GM10248 (cell line): ENCODE data around the gene SETDB1.

Experiments
- CTCF ChIA-PET: fragments of 300-600 bp; sonication (Branson Sonifier 250); formaldehyde crosslinking; extraction: SDS; loops from one replicate; lab custom pipeline; 2021; ENCODE audit warnings: antibody characterized with exemption; lab: Yijun Ruan, JAX
- POLR2A ChIA-PET: fragments of 350-650 bp; sonication (Branson Sonifier 250); formaldehyde crosslinking; extraction: SDS; loops from one replicate; lab custom pipeline; 2020; ENCODE audit warnings: antibody characterized with exemption; lab: Yijun Ruan, JAX
- DNase-seq: peaks from one replicate; pipeline ENCODE4 v3.0.0; 2012; ENCODE audit errors: extremely low spot score
- TF ChIP-seq, protein P1 (sequence below): IDR thresholded peaks from 2 replicates; pipeline ENCODE4 v1.5.1; 2012; ENCODE audit warnings: mild to moderate bottlenecking, low read depth; ENCODE audit errors: extremely low read depth, missing control alignments, control extremely low read depth

The SETDB1 gene

DNA sequence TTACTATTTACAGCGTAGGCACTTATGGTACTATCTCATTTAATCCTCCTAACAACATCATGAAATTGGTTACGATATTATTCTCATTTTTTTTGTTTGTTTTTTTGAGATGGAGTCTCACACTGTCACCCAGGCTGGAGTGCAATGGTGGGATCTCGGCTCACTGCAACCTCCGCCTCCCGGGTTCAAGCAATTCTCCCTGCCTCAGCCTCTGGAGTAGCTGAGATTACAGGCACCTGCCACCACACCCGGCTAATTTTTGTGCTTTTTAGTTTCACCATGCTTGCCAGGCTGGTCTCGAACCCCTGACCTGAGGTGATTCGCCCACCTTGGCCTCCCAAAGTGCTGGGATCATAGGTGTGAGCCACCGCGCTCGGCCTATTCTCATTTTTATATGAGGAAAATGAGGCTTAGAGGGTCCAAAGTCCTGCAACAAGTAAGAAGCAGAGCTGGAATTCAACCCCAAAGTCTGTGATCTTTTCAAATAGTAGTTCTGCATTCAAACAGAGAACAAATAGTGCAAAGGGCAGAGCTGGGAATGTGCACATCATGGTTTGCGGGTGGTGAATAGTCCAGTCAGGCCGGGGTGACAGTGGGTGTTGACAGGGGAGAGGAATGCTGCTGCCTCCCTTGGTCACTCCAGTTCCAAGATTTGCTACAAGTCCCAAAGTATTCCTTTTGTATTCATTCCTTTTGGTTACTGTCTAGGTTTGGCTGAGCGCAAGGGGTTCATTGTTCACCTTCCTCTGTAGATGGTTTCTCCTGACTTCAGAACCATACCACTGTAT is 86.7 kb downstream of the SETDB1 start:
- POLR2A ChIA-PET: no interaction called here

DNA sequence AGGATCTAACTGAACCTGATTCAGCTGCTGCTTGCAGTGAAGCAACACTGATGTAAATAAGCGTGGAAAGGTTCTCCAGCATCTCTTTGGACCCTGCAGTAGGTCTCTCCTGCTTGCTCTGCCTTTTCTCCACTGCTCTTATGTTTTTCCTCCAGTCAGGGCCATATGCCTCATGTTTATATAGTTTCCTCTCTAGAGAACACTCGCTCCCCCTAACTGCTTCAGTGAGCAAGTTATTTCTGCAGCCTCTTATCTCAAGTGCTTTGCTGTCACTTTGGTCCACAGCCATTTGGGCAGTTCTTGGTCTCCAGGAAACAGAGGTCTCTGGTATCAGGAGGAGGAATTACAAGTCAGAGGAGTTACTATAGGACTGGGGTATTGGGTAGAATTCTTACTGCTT is 87.4 kb downstream of the SETDB1 start:
- CTCF ChIA-PET: interaction anchor here (1.4 kb wide), 1 partner anchor 30 kb away, joined by 4 read pairs; no protein-coding TSS in a partner anchor
- POLR2A ChIA-PET: no interaction called here
- TF ChIP-seq, protein P1, sequence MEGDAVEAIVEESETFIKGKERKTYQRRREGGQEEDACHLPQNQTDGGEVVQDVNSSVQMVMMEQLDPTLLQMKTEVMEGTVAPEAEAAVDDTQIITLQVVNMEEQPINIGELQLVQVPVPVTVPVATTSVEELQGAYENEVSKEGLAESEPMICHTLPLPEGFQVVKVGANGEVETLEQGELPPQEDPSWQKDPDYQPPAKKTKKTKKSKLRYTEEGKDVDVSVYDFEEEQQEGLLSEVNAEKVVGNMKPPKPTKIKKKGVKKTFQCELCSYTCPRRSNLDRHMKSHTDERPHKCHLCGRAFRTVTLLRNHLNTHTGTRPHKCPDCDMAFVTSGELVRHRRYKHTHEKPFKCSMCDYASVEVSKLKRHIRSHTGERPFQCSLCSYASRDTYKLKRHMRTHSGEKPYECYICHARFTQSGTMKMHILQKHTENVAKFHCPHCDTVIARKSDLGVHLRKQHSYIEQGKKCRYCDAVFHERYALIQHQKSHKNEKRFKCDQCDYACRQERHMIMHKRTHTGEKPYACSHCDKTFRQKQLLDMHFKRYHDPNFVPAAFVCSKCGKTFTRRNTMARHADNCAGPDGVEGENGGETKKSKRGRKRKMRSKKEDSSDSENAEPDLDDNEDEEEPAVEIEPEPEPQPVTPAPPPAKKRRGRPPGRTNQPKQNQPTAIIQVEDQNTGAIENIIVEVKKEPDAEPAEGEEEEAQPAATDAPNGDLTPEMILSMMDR: no peak
- no peak for DNase-seq

More for the DNA sequence above, 86.7 kb downstream of the SETDB1 start:
- TF ChIP-seq, protein P1: no peak
- CTCF ChIA-PET: interaction anchor here (1.0 to 2.2 kb wide), 4 partner anchors 10 to 144 kb away, joined by 3 to 12 read pairs (median 4); partner anchors contain the start of gene TNFAIP8L2
- no peak for DNase-seq
